Cardiac fibroblast (primary cell): ENCODE results near the gene ADAMTS12.

Experiments used
- DNase-seq, 2 donors: peaks; one replicate each; pipeline versions ENCODE4 v3.0.0 to v3.0.0-alpha.2; 2010; ENCODE audit warnings: low read depth in 2 of 2
- H3K4me3 ChIP-seq, 2 donors: replicated peaks in 1 of 2; 1 replicate in 1 of 2; 2 replicates in 1 of 2; pipeline ENCODE4 v1.5.1; 2011; ENCODE audit warnings: low read depth in 2 of 2, low read length in 2 of 2, mild to moderate bottlenecking in 2 of 2, moderate library complexity in 1 of 2
- TF ChIP-seq, protein P1 (sequence below): IDR thresholded peaks from one replicate; pipeline ENCODE4 v1.5.1; 2011; ENCODE audit warnings: low read depth, mild to moderate bottlenecking, low read length, inconsistent platforms

ADAMTS12 gene

DNA sequence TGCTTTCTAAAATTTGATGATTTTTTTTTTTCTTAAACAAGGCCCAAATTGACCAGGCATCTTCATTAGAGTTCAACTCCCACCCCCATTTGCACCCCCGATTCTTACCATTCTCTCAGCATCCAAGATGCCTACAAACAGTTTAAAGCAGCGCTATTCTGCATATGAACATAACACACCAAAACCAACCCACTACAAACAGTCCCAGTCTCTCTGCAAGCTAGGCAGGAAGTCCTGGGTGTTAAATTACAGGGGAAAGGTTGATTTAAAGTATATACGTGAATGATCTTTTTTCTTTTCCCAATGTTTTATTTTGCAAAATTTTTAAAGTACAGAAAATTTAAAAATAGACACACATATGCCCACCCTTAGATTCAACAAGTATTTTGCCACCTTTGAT, 127.0 kb downstream of the ADAMTS12 start:
- DNase-seq: no peak
- H3K4me3 ChIP-seq: no peak overlapping the region
- TF ChIP-seq, protein P1, sequence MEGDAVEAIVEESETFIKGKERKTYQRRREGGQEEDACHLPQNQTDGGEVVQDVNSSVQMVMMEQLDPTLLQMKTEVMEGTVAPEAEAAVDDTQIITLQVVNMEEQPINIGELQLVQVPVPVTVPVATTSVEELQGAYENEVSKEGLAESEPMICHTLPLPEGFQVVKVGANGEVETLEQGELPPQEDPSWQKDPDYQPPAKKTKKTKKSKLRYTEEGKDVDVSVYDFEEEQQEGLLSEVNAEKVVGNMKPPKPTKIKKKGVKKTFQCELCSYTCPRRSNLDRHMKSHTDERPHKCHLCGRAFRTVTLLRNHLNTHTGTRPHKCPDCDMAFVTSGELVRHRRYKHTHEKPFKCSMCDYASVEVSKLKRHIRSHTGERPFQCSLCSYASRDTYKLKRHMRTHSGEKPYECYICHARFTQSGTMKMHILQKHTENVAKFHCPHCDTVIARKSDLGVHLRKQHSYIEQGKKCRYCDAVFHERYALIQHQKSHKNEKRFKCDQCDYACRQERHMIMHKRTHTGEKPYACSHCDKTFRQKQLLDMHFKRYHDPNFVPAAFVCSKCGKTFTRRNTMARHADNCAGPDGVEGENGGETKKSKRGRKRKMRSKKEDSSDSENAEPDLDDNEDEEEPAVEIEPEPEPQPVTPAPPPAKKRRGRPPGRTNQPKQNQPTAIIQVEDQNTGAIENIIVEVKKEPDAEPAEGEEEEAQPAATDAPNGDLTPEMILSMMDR: no peak

DNA sequence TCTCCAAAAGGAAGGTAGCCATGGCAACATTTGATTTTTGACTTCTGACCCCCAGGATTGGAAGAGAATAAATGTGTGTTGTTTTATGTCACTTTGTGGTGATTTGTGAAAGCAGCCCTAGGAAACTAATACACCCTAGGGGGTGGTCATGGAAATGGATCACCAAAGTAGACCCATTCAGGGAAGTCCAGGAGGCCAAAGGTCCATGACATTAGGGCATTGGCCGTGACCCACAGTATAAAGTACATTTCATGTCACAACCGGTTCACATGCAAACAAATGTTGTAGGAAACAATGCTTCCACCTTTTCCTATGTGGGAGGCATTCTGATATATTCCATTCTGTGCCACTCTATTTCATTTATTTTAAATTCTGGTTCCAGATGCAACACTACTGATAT, 128.4 kb downstream of the ADAMTS12 start:
- H3K4me3 ChIP-seq: no peak overlapping the region
- no peak for DNase-seq
- TF ChIP-seq, protein P1: no peak

DNA sequence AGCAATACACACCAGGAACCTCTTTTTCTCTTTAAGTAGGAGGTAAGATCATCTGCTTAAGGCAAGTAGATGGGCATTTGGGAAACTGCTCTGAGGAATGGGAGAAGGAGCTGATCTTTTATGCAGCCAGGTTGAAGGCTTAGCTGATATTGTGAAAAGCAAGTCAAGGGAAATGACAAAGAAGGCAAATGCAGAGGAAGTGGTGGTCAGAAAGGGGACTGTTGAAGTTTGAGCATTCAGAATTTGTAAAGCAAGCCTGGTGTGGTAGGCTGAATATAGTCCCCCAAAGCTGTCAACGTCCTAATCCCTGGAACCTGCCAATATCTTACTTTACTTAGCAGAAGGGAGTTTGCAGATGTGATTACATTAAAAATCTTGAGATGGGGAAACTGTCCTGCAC, 128.9 kb downstream of the ADAMTS12 start:
- H3K4me3 ChIP-seq: no peak overlapping the region
- DNase-seq: no peak
- TF ChIP-seq, protein P1: no peak

DNA sequence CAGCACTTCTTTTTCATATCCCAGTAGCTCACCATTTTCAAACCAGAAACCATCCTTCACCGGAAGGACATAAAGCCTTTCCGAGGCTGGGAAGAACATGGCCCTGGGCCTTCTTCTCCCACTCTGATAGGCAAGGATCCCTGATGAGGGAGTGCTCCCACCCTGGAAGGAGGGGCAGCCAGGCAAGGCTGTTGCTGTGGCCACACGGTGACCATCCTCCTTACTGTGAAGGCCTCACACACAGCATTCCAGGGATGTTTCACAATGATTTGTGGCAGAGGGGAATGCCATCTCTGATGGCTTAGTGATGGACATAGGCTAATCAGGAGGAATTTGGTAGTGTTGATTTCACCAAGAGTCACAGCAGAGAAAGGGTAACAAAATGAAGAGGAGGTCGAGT, 130.7 kb downstream of the ADAMTS12 start:
- peak; percentile 26 to 34 for DNase-seq
- TF ChIP-seq, protein P1: no peak
- H3K4me3 ChIP-seq: no peak overlapping the region

DNA sequence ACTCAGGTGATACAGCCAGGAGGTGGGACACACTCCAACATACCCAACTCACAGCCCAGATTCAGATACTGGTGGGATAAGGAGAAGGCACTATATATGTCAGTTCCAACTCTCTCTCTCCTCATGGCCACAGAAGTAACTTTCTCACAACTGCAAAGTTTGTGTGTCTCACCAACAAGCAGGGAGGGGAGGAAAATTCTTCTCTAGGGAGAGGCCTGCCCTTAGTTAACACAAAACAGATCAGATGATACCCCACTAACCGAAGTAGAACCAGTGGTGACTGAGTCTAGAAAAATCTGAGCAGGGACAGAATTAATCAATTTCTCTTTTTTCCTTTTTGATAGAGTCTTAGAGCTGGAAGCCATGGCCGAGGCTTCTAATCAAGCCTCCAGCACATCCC, 133.1 kb downstream of the ADAMTS12 start:
- no peak for DNase-seq
- TF ChIP-seq, protein P1: no peak
- H3K4me3 ChIP-seq: no peak overlapping the region

DNA sequence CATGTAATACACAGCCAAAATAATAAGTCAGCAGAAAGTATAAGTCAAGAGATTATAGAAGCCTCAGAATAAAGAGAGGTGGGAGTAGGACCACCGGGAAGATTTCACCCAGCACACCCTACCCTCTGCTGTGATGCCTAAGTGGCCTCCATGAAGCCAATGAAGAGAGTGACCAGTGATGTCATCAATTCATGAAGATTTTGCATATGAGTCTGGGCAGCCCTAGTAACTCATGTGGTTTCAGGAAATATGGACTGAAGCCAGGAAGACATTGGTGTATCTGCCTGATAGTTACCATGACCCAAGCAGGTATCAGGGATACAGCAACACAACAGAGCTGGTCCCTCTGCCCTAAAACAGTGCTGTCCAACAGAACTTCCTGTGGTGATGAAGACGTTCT, 135.3 kb downstream of the ADAMTS12 start:
- no peak for DNase-seq
- TF ChIP-seq, protein P1: no peak

DNA sequence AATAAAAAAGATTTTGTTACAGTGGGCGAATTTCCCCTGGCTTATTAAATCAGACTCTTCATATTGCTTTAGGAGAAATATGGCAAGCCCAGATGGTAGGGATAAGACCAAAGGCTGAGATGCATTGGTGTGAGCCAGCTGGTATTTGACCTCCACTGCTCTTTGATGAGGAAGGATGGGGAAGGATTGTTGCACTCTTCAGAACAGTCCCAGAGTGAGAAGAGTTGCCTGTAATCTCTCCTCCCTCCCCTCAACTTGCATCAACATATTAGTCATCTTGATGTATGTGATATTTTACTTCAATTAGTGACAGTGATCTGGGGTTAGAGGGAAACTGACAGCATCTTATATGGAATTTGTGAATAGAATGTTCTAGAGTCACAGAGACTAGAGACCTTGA, 136.6 kb downstream of the ADAMTS12 start:
- peak; percentile 48 to 52 for DNase-seq
- H3K4me3 ChIP-seq: no peak overlapping the region
- TF ChIP-seq, protein P1: no peak

More for the DNA sequence above, 135.3 kb downstream of the ADAMTS12 start:
- no peak overlapping the region for H3K4me3 ChIP-seq
